ENCODE measurements around the gene OXNAD1. TPM values are rescaled to one million over a fixed set of nuclear protein-coding genes. Genes with fewer than 3 reads are reported as not detected.

OXNAD1 gene
- total and polyA plus RNA-seq, 2 of the 13 experiments (the other 11 are each of a cell fraction or from before 2014, with no cell fraction given), result 9.9 to 18.8 TPM

- TF ChIP-seq ZIK1 (CRISPR knock-in tag; IDR thresholded peaks at IDR 0.05; ENCODE audit: borderline replicate concordance, low read depth) (no peak), ZNF891 (CRISPR knock-in tag; IDR thresholded peaks at IDR 0.05) (no peak), MED13 (CRISPR knock-in tag; IDR thresholded peaks at IDR 0.05) (no peak), ZNF292 (CRISPR knock-in tag; IDR thresholded peaks at IDR 0.05; ENCODE audit: borderline replicate concordance, low read depth) (no peak), TCF7L2 (IDR thresholded peaks at IDR 0.05; ENCODE audit: low read depth, low read length) (no peak), DMAP1 (CRISPR knock-in tag; IDR thresholded peaks at IDR 0.05) (no peak), NFE2 (CRISPR knock-in tag; IDR thresholded peaks at IDR 0.05) (no peak), IRX3 (CRISPR knock-in tag; IDR thresholded peaks at IDR 0.05; ENCODE audit: borderline replicate concordance, low read depth) (no peak), IRF2 (CRISPR knock-in tag; IDR thresholded peaks at IDR 0.05) (no peak; the same call in 1 of the 2 replicates), NFYB (CRISPR knock-in tag; IDR thresholded peaks at IDR 0.05) (no peak), HINFP (CRISPR knock-in tag; IDR thresholded peaks at IDR 0.05; ENCODE audit: low read depth) (no peak), CBX5 (CRISPR knock-in tag; IDR thresholded peaks at IDR 0.05; ENCODE audit: borderline replicate concordance) (no peak), FOXJ3 (CRISPR knock-in tag; IDR thresholded peaks at IDR 0.05; ENCODE audit: borderline replicate concordance) (0 out of 2 replicates have a peak, but pooled peaks have one; percentile 6), ZNF414 (CRISPR knock-in tag; IDR thresholded peaks at IDR 0.05) (no peak), NR2F6 (IDR thresholded peaks at IDR 0.05) (no peak), NR2F6 (CRISPR knock-in tag; IDR thresholded peaks at IDR 0.05) (no peak), ZBTB10 (CRISPR knock-in tag; IDR thresholded peaks at IDR 0.05; ENCODE audit: borderline replicate concordance) (no peak), SCMH1 (CRISPR knock-in tag; IDR thresholded peaks at IDR 0.05; ENCODE audit: borderline replicate concordance) (no peak), POLR2A (IDR thresholded peaks at IDR 0.05; ENCODE audit: insufficient read depth in 1 of 2, low read depth in 2 of 2, low read length in 2 of 2) (peak in 1 of 2 experiments; percentile 52; a peak in 2 of 4 replicates), KLF16 (CRISPR knock-in tag; IDR thresholded peaks at IDR 0.05) (no peak), ZNF18 (CRISPR knock-in tag; IDR thresholded peaks at IDR 0.05; ENCODE audit: insufficient replicate concordance) (no peak), ZNF501 (CRISPR knock-in tag; IDR thresholded peaks at IDR 0.05) (no peak)
Observed at GRCh38 chr3:16265455-16265786, 409 bp downstream of the OXNAD1 start (continued).

All from HepG2 (cell line).